ENCODE results near the gene KIRREL3. TPM values are rescaled to one million over a fixed set of nuclear protein-coding genes. Genes with fewer than 3 reads are reported as not detected.
"Not testable (repeated sequence)": the region's sequence is repeated elsewhere in the genome, so short reads cannot be mapped to it uniquely, and the experiment has no call there.

KIRREL3 gene
- polyA plus RNA-seq, 1 experiment, result 2.3 TPM

GRCh38 chr11:126373389-126374066 lies 627.0 kb downstream of the KIRREL3 start:
- H3K9me3 ChIP-seq (ENCODE audit: control insufficient read depth, insufficient read depth, low read length); H3K27me3 ChIP-seq (ENCODE audit: control insufficient read depth, insufficient read depth, low read length); H3K4me3 ChIP-seq (ENCODE audit: low read depth, low read length); CTCF ChIA-PET; H3K27ac ChIP-seq (ENCODE audit: low read depth, low read length); DNase-seq (ENCODE audit: low read depth, low spot score): not testable (repeated sequence)
- POLR2A ChIA-PET, result interaction anchor here (0.6 kb wide), 1 partner anchor 33 kb away, joined by 3 read pairs; no protein-coding TSS in a partner anchor

Small RNA genes lying within 50 kb of the gene (small RNA-seq; reads per million reads assigned to genes)
- gene AP001318.3 (ENCODE audit: insufficient read length, low read depth) (not detected), gene MIR3167 (ENCODE audit: insufficient read length, low read depth) (2.7 reads per million, percentile 10 among the genes with 10 or more reads in this experiment)
